Spleen (tissue), 13 donors: ENCODE data around the gene MAGEA10. TPM values are rescaled to one million over a fixed set of nuclear protein-coding genes. Genes with fewer than 3 reads are reported as not detected.
"Not testable (repeated sequence)": the region's sequence is repeated elsewhere in the genome, so short reads cannot be mapped to it uniquely, and the experiment has no call there.

ENCODE experiments used
- DNase-seq: peaks from one replicate; pipeline ENCODE4 v3.0.0-alpha.2; 2020
- H3K27ac ChIP-seq, 8 donors: fragments of 200-600 bp; sonication (generic) in 7 of 8; 1 replicate in 4 of 8; 2 replicates in 4 of 8; pipeline versions ENCODE4 v1.5.0 to v1.8.0; 2016 to 2021; ENCODE audit warnings: inconsistent platforms in 4 of 8, mild to moderate bottlenecking in 4 of 8, moderate library complexity in 1 of 8
- H3K27me3 ChIP-seq, 7 donors: fragments of 200-600 bp; sonication (generic) in 6 of 7; replicated peaks in 1 of 7; 1 replicate in 4 of 7; 2 replicates in 3 of 7; pipeline versions ENCODE4 v1.5.0 to v1.8.0; 2016 to 2021; ENCODE audit warnings: inconsistent platforms in 3 of 7, mild to moderate bottlenecking in 1 of 7
- H3K36me3 ChIP-seq, 6 donors: fragments of 200-600 bp; sonication (generic) in 5 of 6; 1 replicate in 4 of 6; 2 replicates in 2 of 6; pipeline versions ENCODE4 v1.5.0 to v1.8.0; 2016 to 2021; ENCODE audit warnings: inconsistent platforms in 2 of 6
- H3K4me1 ChIP-seq, 6 donors: fragments of 200-600 bp; sonication (generic) in 5 of 6; 1 replicate in 3 of 6; 2 replicates in 3 of 6; pipeline versions ENCODE4 v1.5.0 to v1.8.0; 2016 to 2021; ENCODE audit warnings: inconsistent platforms in 3 of 6
- H3K4me3 ChIP-seq, 8 donors: fragments of 200-600 bp; sonication (generic) in 7 of 8; 1 replicate in 4 of 8; 2 replicates in 4 of 8; pipeline versions ENCODE4 v1.5.0 to v1.8.0; 2016 to 2021; ENCODE audit warnings: inconsistent platforms in 4 of 8, mild to moderate bottlenecking in 4 of 8, moderate library complexity in 2 of 8
- H3K9me3 ChIP-seq, 8 donors: fragments of 200-600 bp; sonication (generic) in 7 of 8; 1 replicate in 4 of 8; 2 replicates in 4 of 8; pipeline versions ENCODE4 v1.5.0 to v1.8.0; 2016 to 2021; ENCODE audit warnings: inconsistent platforms in 4 of 8
- CTCF ChIP-seq, 11 experiments: fragments of 200-600 bp in 7 of 11; fragments of 450-650 bp in 4 of 11; sonication (generic) in 4 of 11; IDR thresholded peaks in 8 of 11; conservative IDR thresholded peaks in 3 of 11; 1 replicate in 7 of 11; 2 replicates in 4 of 11; pipeline versions ENCODE4 v1.4.0 to v1.8.0; 2016 to 2021; ENCODE audit warnings: antibody characterized with exemption in 11 of 11, inconsistent platforms in 4 of 11, mild to moderate bottlenecking in 1 of 11
- POLR2A ChIP-seq, 3 donors: fragments of 450-650 bp; IDR thresholded peaks; one replicate each; pipeline ENCODE4 v1.5.1; 2017; ENCODE audit warnings: antibody characterized with exemption in 3 of 3, mild to moderate bottlenecking in 1 of 3
- POLR2AphosphoS5 ChIP-seq, 3 donors: sonication (generic); formaldehyde crosslinking; IDR thresholded peaks; one replicate each; pipeline ENCODE4 v1.5.1; 2017; ENCODE audit warnings: antibody characterized with exemption in 3 of 3
- WGBS, 5 donors: extraction: QIAGEN DNeasy Blood & Tissue Kit in 3 of 5; methylation state at CpG; one replicate each; pipeline versions ENCODE4 v1.1.5 to v1.1.7; 2013 to 2018; 5-methylcytosine and 5-hydroxymethylcytosine counted together
- intact Hi-C: fragments of 100-400 bp; cut with DNase I; formaldehyde crosslinking; loops from one replicate; pipeline ENCODE4 v1.15.0; 2023; ENCODE audit warnings: low total_unique reads
- long read RNA-seq, 2 donors: transcript quantifications; one replicate each; lab custom pipeline, GENCODE V29; 2026
- polyA plus RNA-seq, 3 donors: library from polyadenylated mRNA; stranded (reverse); fragments of 200-250 nt; gene quantifications; one replicate each; pipeline ENCODE4 v1.2.1, GENCODE V29; 2013
- total RNA-seq, 7 donors: library from RNA; depleted of rRNA in 3 of 7; stranded (reverse); fragments of >200 nt in 3 of 7; fragmentation: NEBNext Ultra II Directional in 4 of 7; extraction: Animal tissue kit (Norgen Biotek cat#: 25700) in 4 of 7; gene quantifications; one replicate each; pipeline versions ENCODE4 v1.1.0 to v1.2.1, GENCODE V29; 2016 to 2021
- donor health status: healthy with polysubstance abuse.
- donor health status: DM: no; HTN: no; CAD: no; lungs with moderate emphysema.
- donor health status: DM: no; HTN: no; CAD: no.
- donor health status: Bipolar disorder and iron deficiency.
- donor health status: healthy.
- donor health status: DM: no; HTN: no; CAD: no.
- donor health status: DM: yes; HTN: yes; CAD: no.

The MAGEA10 gene
- total RNA-seq (not detected), polyA plus RNA-seq (not detected)
- long read RNA-seq, donor 1 = 0 reads
- long read RNA-seq, donor 2 = 0 reads

GRCh38 chrX:152138388-152138784, at the start of gene MAGEA10:
Gene MAGEA10, minus strand, starts transcription at chrX:152138577. Its CDS starts 2,957 bp downstream, at chrX:152135620.
- Histone ChIP-seq H3K36me3 (no peaks in the 10 kb centered on the region), H3K9me3 (no peaks in the 10 kb centered on the region), H3K27me3 (no peaks in the 10 kb centered on the region), H3K4me3 (no peak within 1 kb of the TSS), H3K4me1 (no peaks in the 10 kb centered on the region), H3K27ac (no peak within 1 kb of the TSS)
- intact Hi-C loops = no loop called here
- WGBS, 5 donors = 82 to 98% (median 93%) methylated on average over 11 to 16 of the region's 16 CpGs
- no peak for DNase-seq
- no peak for TF ChIP-seq POLR2A (IDR thresholded peaks at IDR 0.05)
- TF ChIP-seq POLR2AphosphoS5 (IDR thresholded peaks at IDR 0.05) = no peak
- no peak for TF ChIP-seq CTCF (IDR thresholded peaks at IDR 0.05 in 8 of 11, conservative IDR thresholded peaks at IDR 0.05 in 3 of 11)

- intact Hi-C loops = no loop called here
- no peaks in the 10 kb centered on the region for H3K27me3 ChIP-seq
- H3K4me1 ChIP-seq = no peaks in the 10 kb centered on the region
- no peak overlapping the region for H3K27ac ChIP-seq
- no peak for DNase-seq
- no peak overlapping the region for H3K4me3 ChIP-seq
- no peak for TF ChIP-seq CTCF (IDR thresholded peaks at IDR 0.05 in 8 of 11, conservative IDR thresholded peaks at IDR 0.05 in 3 of 11)
- no peak for TF ChIP-seq POLR2A (IDR thresholded peaks at IDR 0.05)
- no peak for TF ChIP-seq POLR2AphosphoS5 (IDR thresholded peaks at IDR 0.05)
- no peaks in the 10 kb centered on the region for H3K36me3 ChIP-seq
- no peaks in the 10 kb centered on the region for H3K9me3 ChIP-seq
- 81 to 94% (median 89%) methylated on average over 5 of the region's 5 CpGs for WGBS, 5 donors
Observed at GRCh38 chrX:152177497-152178269, 39.3 kb upstream of the MAGEA10 start.

GRCh38 chrX:152177052-152177451, 38.7 kb upstream of the MAGEA10 start:
- H3K4me3 ChIP-seq = no peak overlapping the region
- no peaks in the 10 kb centered on the region for H3K36me3 ChIP-seq
- WGBS, 5 donors = 49 to 65% (median 63%) methylated on average over 4 of the region's 4 CpGs
- H3K4me1 ChIP-seq = no peaks in the 10 kb centered on the region
- no peaks in the 10 kb centered on the region for H3K9me3 ChIP-seq
- TF ChIP-seq CTCF (IDR thresholded peaks at IDR 0.05 in 8 of 11, conservative IDR thresholded peaks at IDR 0.05 in 3 of 11) (no peak), POLR2A (IDR thresholded peaks at IDR 0.05) (no peak), POLR2AphosphoS5 (IDR thresholded peaks at IDR 0.05) (no peak)
- DNase-seq = no peak
- intact Hi-C loops = no loop called here
- H3K27me3 ChIP-seq = no peaks in the 10 kb centered on the region
- H3K27ac ChIP-seq = no peak overlapping the region

- H3K9me3 ChIP-seq, H3K27me3 ChIP-seq, H3K36me3 ChIP-seq, intact Hi-C loops, H3K4me1 ChIP-seq, H3K4me3 ChIP-seq, DNase-seq, H3K27ac ChIP-seq: not testable (repeated sequence)
- 74 to 92% (median 83%) methylated on average over 4 of the region's 4 CpGs for WGBS, 5 donors
Observed at GRCh38 chrX:152175892-152176291, 37.5 kb upstream of the MAGEA10 start.

GRCh38 chrX:152173923-152174322, 35.5 kb upstream of the MAGEA10 start:
- H3K27me3 ChIP-seq, H3K9me3 ChIP-seq, H3K4me3 ChIP-seq, H3K36me3 ChIP-seq, H3K4me1 ChIP-seq, intact Hi-C loops, H3K27ac ChIP-seq, DNase-seq: not testable (repeated sequence)
- WGBS, 5 donors = 93 to 100% (median 100%) methylated on average over 1 of the region's 4 CpGs; no CpG with 5 or more reads in 1 of the 5 donors
